Small intestine (tissue), 16 donors: ENCODE data around the gene P2RX7. TPM values are rescaled to one million over a fixed set of nuclear protein-coding genes. Genes with fewer than 3 reads are reported as not detected.

Experiments used
- DNase-seq, 2 donors: peaks; one replicate each; pipeline versions ENCODE4 v3.0.0 to v3.0.0-alpha.2; 2013
- FAIRE-seq: peaks from 2 replicates; lab custom pipeline; 2012; peaks lifted over from hg19 to GRCh38; lab: Jason Lieb, UNC
- H3K27ac ChIP-seq, 3 donors: one replicate each; pipeline ENCODE4 v1.5.1; 2013; ENCODE audit warnings: low read length in 2 of 3, mild to moderate bottlenecking in 2 of 3, control low read depth in 1 of 3, inconsistent platforms in 1 of 3, low read depth in 1 of 3, moderate library complexity in 1 of 3
- H3K27me3 ChIP-seq, 3 donors: one replicate each; pipeline ENCODE4 v1.6.1; 2013; ENCODE audit warnings: low read length in 3 of 3, inconsistent platforms in 1 of 3; ENCODE audit not compliant: control insufficient read depth in 3 of 3, insufficient read depth in 3 of 3
- H3K36me3 ChIP-seq, 3 donors: one replicate each; pipeline ENCODE4 v1.6.1; 2013; ENCODE audit warnings: low read length in 3 of 3, inconsistent platforms in 1 of 3, low read depth in 1 of 3, mild to moderate bottlenecking in 1 of 3, moderate library complexity in 1 of 3; ENCODE audit not compliant: control insufficient read depth in 3 of 3, insufficient read depth in 2 of 3
- H3K4me1 ChIP-seq, 3 donors: one replicate each; pipeline ENCODE4 v1.6.1; 2013; ENCODE audit warnings: low read length in 2 of 3, inconsistent platforms in 1 of 3, low read depth in 1 of 3, mild to moderate bottlenecking in 1 of 3, moderate library complexity in 1 of 3; ENCODE audit not compliant: control insufficient read depth in 3 of 3, insufficient read depth in 2 of 3
- H3K4me3 ChIP-seq, 3 donors: one replicate each; pipeline ENCODE4 v1.5.1; 2013; ENCODE audit warnings: low read length in 3 of 3, control low read depth in 1 of 3, inconsistent platforms in 1 of 3, low read depth in 1 of 3, mild to moderate bottlenecking in 1 of 3, moderate library complexity in 1 of 3
- H3K9me3 ChIP-seq, 2 donors: one replicate each; pipeline ENCODE4 v1.6.1; 2013; ENCODE audit warnings: low read depth in 1 of 2, low read length in 1 of 2; ENCODE audit not compliant: control insufficient read depth in 2 of 2, insufficient read depth in 1 of 2
- WGBS, 3 donors: extraction: QIAGEN DNeasy Blood & Tissue Kit; methylation state at CpG; one replicate each; pipeline ENCODE4 v1.1.7; 2013; 5-methylcytosine and 5-hydroxymethylcytosine counted together
- long read RNA-seq, 10 donors: transcript quantifications; one replicate each; lab custom pipeline, GENCODE V29; 2026
- polyA plus RNA-seq, 4 donors: library from polyadenylated mRNA; stranded (reverse) in 3 of 4; unstranded in 1 of 4; fragments of 200-250 nt in 3 of 4; fragments of 120-200 nt in 1 of 4; gene quantifications; one replicate each; pipeline versions ENCODE4 v1.2.1 to v1.2.3, GENCODE V29; 2013
- donor health status: healthy with polysubstance abuse.
- donor health status: control.
- donor health status: control.
- donor health status: Bipolar disorder and iron deficiency.
- donor health status: healthy.

Gene P2RX7
- under 1 TPM in 3 of 4 donors, not detected in 1; 0.27 to 0.66 (median 0.62) TPM for polyA plus RNA-seq
- long read RNA-seq, donor 1: 0 reads
- long read RNA-seq, donor 2: 0 reads
- long read RNA-seq, donor 3: 0 reads
- long read RNA-seq, donor 4: 0 reads
- long read RNA-seq, donor 5: 0 reads
- long read RNA-seq, donor 6: 0 reads
- long read RNA-seq, donor 7: 0 reads
- long read RNA-seq, donor 8: 0 reads
- long read RNA-seq, donor 9: 0 reads
- long read RNA-seq, donor 10: 0 reads

DNA sequence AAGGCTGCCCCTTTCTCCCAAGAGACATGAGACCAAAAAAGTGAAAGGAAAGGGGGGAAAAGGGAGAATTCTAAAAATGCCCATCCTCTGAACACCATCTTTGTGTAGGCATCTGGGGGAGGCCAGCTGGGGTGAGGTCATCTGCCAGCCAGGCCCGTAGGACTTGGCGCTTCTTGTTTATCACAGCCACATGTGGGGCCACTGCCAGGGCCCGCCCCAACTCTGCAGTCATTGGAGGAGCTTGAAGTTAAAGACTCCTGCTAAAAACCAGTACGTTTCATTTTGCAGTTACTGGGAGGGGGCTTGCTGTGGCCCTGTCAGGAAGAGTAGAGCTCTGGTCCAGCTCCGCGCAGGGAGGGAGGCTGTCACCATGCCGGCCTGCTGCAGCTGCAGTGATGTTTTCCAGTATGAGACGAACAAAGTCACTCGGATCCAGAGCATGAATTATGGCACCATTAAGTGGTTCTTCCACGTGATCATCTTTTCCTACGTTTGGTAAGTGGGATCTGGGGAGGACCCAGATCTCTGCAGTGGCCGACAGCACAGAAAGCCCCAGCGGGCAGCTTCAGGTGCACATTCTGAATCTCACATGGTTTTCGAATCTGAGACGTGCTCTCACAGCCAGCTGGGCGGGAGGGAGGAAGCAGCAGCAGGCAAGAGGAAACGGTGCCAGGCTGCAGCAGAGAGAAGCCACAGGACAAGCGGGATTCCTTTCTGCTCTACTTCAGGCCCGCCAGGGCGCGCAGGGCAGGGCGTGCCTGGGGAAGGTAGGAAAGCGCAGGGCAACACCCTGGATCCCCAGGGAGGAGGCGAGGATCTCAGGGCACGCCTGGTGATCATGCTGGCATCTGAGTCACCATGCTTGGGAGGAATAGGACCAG, at the start of gene P2RX7:
P2RX7 (plus strand) TSS at position 276 of the 881 bp plus-strand sequence; CDS start at position 371, 95 bp downstream.
- DNase-seq: peak; percentile 46 to 84
- Histone ChIP-seq H3K27ac (peak within 1 kb of the TSS in 2 of 3 donors; percentile 9 to 69), H3K9me3 (no peaks in the 10 kb centered on the region), H3K4me1 (peaks cover 0 to 12% (median 3%) of the 10 kb centered on the region in 3 donors), H3K4me3 (peak within 1 kb of the TSS in 2 of 3 donors; percentile 22 to 33), H3K27me3 (peaks cover 0 to 4% (median 0%) of the 10 kb centered on the region in 3 donors), H3K36me3 (no peaks in the 10 kb centered on the region)
- WGBS, 3 donors: 3 to 6% (median 5%) methylated on average over 25 of the region's 25 CpGs
- no peak for FAIRE-seq

DNA sequence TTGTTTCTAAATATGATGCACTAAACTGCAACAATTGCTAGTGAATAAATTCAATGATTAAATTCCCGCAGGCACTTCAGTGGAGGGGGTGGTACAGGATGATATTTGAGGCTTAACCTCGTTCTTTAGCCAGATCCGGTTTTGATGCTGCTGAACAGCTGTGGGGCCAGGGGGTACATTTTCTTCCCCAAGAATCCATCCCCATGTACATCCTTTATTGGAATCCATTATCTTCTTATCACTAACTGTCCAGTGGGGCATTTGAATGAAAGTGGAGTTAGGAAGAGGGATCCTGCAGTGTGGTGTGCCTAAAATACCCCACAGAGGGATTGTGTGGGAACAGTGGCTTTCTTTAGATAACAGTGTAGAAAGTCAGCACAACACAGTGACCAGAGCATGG, 48.4 kb upstream of the P2RX7 start:
- no peaks in the 10 kb centered on the region for H3K36me3 ChIP-seq
- H3K9me3 ChIP-seq: no peaks in the 10 kb centered on the region
- H3K4me3 ChIP-seq: no peak overlapping the region
- H3K27me3 ChIP-seq: no peaks in the 10 kb centered on the region
- 82 to 92% (median 90%) methylated on average over 3 of the region's 3 CpGs for WGBS, 3 donors
- FAIRE-seq (no peak), DNase-seq (no peak)
- no peaks in the 10 kb centered on the region for H3K4me1 ChIP-seq
- no peak overlapping the region for H3K27ac ChIP-seq

DNA sequence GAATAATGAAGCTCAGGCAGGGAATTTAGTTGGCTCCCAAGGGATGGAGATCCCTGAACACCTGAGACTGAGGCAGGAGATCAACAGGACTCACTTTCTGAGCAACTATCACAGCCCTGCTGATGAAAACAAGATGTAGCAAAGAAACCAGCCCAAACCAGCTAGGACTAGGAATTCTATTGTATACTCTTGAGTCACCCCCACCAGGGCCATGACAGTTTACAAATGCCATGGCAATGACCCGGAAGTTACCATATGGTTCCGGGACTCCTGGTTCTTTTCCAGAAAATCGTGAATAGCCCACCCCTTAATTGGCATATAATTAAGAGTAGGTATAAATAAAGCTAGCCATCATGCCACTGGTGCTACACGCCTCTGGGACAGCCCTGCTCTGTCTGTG, 47.6 kb upstream of the P2RX7 start:
- Histone ChIP-seq H3K4me3 (no peak overlapping the region), H3K4me1 (no peaks in the 10 kb centered on the region), H3K36me3 (no peaks in the 10 kb centered on the region), H3K27me3 (no peaks in the 10 kb centered on the region), H3K27ac (no peak overlapping the region), H3K9me3 (no peaks in the 10 kb centered on the region)
- DNase-seq (no peak), FAIRE-seq (no peak)
- WGBS, 3 donors: 82 to 83% (median 83%) methylated on average over 4 of the region's 4 CpGs

DNA sequence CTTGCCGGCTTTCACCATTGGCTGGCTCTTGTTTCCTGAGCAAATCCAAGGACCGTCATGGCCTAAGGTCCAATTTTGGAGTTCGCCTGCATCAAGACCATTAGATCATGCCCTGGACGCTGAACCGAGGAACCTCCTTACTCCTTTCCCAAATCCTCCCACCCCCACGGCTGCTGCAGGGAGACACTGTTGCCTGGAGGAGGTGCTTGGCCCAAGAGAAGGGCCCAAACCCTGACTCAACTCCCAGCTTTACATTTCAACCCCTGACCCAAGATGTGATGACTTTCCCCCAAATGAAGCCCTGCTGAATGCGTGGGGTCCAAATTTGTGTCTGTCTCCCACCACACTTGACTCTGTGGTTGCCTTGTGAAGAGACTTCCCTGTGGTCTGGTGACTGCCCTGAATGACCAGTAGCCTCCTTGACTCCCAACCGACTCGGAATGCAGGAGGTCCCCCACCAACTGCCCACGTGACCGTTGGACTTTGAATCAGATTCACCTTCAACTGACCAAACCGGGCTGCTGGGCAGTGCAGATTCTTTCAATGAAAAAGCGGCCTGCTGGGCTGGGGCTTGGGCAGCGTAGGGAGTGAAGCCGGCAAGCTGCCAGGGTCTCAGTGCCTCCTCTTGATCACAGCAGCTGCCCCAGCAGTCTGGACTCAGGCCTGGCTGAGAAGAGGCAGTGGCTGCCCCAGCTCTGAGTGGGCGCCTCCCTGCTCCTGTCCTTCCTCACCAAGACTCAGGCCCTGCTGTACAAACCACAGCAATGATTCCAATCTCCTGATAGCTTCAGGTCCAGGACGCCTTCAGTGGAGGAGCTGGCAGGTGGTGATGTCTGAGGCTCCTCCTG, 46.9 kb upstream of the P2RX7 start:
- DNase-seq (no peak), FAIRE-seq (no peak)
- Histone ChIP-seq H3K4me1 (no peaks in the 10 kb centered on the region), H3K4me3 (no peak overlapping the region), H3K27me3 (no peaks in the 10 kb centered on the region), H3K27ac (no peak overlapping the region), H3K36me3 (no peaks in the 10 kb centered on the region), H3K9me3 (no peaks in the 10 kb centered on the region)
- 92 to 95% (median 95%) methylated on average over 17 of the region's 17 CpGs for WGBS, 3 donors

DNA sequence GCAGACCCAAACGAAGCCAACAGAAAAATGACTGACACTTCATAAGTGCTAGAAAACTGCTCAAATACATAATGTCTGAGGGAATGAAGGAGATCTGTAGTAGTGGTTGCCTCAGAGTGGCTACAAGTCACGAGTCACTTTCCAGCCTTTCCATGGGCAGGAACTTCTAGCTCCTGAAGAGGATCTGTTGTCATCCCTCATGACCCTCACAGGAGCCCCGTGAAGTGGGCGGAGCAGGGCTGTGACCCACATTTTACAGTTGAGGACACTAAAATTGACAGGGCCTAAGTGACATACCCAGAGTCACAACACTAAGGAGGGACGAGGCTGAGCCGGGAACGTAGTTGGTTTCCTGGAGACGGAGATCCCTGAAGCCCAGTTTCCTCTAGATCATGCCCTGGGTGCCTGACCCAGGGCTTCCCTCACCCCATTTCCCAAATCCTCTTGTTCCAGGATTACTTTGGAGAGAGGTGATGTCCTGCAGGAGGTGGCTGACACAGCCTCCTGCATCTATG, 45.8 kb upstream of the P2RX7 start:
- FAIRE-seq: no peak
- no peaks in the 10 kb centered on the region for H3K4me1 ChIP-seq
- WGBS, 3 donors: 91 to 93% (median 92%) methylated on average over 8 of the region's 8 CpGs

DNA sequence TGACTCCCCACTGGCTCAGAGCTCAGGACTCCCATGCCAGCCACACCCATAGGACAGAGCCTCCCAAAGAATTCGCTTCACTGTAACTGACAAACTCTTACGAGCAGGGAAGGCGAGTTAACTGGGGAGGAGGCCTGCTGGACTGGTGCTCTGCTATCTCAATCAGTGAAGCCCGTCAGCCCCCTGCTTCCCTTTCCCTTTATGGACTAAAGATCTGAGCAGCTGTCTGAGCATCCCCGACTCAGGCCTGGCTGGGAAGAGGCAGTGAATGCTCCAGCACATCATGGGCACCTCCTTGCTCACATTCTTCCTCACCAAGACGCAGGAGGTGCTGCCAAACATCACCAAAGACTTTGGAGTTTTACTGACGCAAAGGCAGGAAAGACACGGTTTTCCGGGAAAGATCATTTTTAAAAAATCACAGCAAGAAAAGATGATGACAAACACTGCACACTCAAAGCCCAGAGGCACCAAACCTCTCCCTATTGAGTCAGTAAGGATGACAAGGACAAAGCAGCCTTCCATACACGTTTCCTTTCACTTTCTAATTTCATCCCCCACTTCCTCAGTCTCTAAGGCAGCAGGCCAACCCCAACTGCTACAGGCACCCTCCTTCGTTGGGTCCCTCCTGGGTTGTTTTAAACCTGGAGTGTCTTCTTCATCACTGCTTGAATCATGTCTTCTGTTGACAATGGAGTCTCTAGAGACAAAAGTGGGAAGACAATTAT, 45.0 kb upstream of the P2RX7 start:
- Histone ChIP-seq H3K36me3 (no peaks in the 10 kb centered on the region), H3K4me3 (no peak overlapping the region), H3K9me3 (no peaks in the 10 kb centered on the region), H3K27me3 (no peaks in the 10 kb centered on the region), H3K4me1 (no peaks in the 10 kb centered on the region), H3K27ac (no peak overlapping the region)
- FAIRE-seq: no peak
- DNase-seq: no peak
- WGBS, 3 donors: 66 to 78% (median 67%) methylated on average over 11 of the region's 11 CpGs

More for the DNA sequence above, 45.8 kb upstream of the P2RX7 start:
- Histone ChIP-seq H3K9me3 (no peaks in the 10 kb centered on the region), H3K4me3 (no peak overlapping the region), H3K27me3 (no peaks in the 10 kb centered on the region), H3K36me3 (no peaks in the 10 kb centered on the region), H3K27ac (no peak overlapping the region)
- no peak for DNase-seq

DNA sequence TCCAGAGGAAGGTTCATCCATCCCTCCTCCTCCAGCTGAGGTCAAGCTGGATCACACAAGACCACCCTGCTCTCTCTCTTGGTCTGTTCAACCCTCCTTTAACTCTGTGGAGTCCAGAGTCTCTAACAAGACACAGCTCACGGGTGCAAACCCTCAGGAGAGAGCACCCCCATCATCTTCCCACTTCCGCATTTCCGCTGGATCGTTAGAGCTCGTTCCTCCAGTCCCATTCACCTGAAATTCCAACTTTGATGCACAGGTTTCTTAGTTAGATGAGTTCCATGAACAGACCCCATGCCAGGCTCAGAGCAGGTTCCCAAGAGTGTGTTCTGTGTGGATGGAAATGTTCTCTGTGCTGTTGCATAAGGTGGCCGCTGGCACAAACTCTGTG, 44.5 kb upstream of the P2RX7 start:
- H3K9me3 ChIP-seq: no peaks in the 10 kb centered on the region
- H3K27me3 ChIP-seq: no peaks in the 10 kb centered on the region
- H3K4me3 ChIP-seq: no peak overlapping the region
- 97 to 99% (median 98%) methylated on average over 6 of the region's 6 CpGs for WGBS, 3 donors
- FAIRE-seq (no peak), DNase-seq (no peak)
- no peaks in the 10 kb centered on the region for H3K36me3 ChIP-seq
- H3K4me1 ChIP-seq: no peaks in the 10 kb centered on the region
- no peak overlapping the region for H3K27ac ChIP-seq
